Measurements from ENCODE around the gene NFE2L1.

The NFE2L1 gene

DNA sequence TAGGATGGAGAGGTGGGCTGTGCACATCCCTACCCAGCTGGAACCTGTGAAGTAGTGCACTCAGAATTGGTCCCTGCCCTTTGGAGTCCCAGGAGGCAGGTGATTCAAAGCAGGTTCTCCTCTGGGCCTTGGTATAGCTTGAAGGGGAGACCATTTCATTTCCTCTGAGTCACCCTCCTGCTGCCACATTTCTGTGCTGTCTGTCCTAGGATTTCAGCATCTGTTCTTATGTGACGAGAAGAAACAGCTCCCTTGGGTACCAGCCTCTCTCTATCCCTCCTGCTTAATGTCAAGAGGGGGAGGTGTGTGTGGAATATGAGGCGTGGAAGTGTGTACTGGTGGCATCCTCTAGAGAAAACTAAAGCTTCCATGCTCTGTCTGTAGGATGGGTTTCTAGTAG is 5.0 kb upstream of the NFE2L1 start:
- H3K4me3 ChIP-seq (ENCODE audit: low read depth, low read length) = no peak overlapping the region
- no peaks in the 10 kb centered on the region; the same call in none of the 2 replicates for H3K4me1 ChIP-seq
- H3K9me3 ChIP-seq = no peaks in the 10 kb centered on the region
- no peaks in the 10 kb centered on the region for H3K27me3 ChIP-seq
- no peaks in the 10 kb centered on the region for H3K36me3 ChIP-seq
- DNase-seq = no peak
- TF ChIP-seq, protein P1, sequence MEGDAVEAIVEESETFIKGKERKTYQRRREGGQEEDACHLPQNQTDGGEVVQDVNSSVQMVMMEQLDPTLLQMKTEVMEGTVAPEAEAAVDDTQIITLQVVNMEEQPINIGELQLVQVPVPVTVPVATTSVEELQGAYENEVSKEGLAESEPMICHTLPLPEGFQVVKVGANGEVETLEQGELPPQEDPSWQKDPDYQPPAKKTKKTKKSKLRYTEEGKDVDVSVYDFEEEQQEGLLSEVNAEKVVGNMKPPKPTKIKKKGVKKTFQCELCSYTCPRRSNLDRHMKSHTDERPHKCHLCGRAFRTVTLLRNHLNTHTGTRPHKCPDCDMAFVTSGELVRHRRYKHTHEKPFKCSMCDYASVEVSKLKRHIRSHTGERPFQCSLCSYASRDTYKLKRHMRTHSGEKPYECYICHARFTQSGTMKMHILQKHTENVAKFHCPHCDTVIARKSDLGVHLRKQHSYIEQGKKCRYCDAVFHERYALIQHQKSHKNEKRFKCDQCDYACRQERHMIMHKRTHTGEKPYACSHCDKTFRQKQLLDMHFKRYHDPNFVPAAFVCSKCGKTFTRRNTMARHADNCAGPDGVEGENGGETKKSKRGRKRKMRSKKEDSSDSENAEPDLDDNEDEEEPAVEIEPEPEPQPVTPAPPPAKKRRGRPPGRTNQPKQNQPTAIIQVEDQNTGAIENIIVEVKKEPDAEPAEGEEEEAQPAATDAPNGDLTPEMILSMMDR (IDR thresholded peaks at IDR 0.05; ENCODE audit: low read depth, low read length) = no peak

DNA sequence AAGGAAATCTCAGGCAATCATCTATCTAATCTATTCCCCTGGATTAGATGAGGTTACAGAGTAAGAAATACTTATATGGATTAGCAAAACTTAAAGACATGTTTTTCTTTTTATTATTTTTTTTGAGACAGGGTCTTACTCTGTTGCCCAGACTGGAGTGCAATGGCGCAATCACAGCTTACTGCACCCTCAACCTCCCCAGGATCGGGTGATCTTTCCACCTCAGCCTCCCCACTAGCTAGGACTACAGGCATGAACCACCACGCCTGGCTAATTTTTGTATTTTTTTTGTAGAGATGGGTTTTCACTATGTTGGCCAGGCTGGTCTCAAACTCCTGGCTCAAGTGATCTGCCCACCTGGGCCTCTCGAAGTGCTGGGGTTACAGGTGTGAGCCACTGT is 3.3 kb upstream of the NFE2L1 start:
- no peak for DNase-seq
- TF ChIP-seq, protein P1 (IDR thresholded peaks at IDR 0.05; ENCODE audit: low read depth, low read length) = no peak
- H3K4me1 ChIP-seq = no peaks in the 10 kb centered on the region; the same call in none of the 2 replicates
- H3K9me3 ChIP-seq = no peaks in the 10 kb centered on the region
- H3K27me3 ChIP-seq = no peaks in the 10 kb centered on the region
- no peaks in the 10 kb centered on the region for H3K36me3 ChIP-seq
- no peak overlapping the region for H3K4me3 ChIP-seq (ENCODE audit: low read depth, low read length)

DNA sequence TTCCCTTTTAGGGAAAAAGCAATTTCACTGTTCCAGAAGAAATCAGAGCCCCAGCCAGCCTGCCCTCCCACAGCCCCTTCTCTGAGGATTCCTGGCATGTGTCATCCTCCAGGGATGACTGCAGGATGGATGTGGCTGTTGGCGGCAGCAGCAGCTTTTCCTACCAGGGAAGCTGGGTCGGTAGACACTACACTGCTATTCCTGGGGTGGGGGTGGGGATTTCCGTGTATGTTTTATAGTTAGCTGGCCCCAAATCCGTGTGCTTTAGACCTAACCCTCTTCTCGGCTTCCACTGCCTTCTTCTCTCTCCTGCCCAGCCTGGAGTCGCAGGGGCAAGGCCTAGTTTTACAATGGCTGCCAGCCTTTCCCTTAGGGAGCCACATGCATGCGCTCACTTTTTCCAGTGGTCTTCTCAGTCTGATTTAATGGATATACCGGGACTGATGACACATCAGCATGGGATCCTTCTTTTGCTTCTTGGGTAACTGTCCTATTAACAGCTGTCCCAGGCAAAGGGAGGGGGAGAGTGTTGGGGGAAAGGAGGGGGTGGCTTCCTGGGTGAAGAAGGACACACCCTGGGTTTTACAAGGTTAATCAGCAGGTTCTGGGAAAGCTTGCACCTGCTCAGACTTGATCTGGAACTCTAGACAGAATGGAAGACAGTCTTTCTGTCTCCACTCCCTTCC is 2.7 kb upstream of the NFE2L1 start:
- TF ChIP-seq, protein P1 (IDR thresholded peaks at IDR 0.05; ENCODE audit: low read depth, low read length) = no peak
- DNase-seq = no peak
- Histone ChIP-seq H3K4me3 (ENCODE audit: low read depth, low read length) (no peak overlapping the region), H3K9me3 (no peaks in the 10 kb centered on the region), H3K36me3 (no peaks in the 10 kb centered on the region), H3K4me1 (no peaks in the 10 kb centered on the region; the same call in none of the 2 replicates), H3K27me3 (no peaks in the 10 kb centered on the region)

DNA sequence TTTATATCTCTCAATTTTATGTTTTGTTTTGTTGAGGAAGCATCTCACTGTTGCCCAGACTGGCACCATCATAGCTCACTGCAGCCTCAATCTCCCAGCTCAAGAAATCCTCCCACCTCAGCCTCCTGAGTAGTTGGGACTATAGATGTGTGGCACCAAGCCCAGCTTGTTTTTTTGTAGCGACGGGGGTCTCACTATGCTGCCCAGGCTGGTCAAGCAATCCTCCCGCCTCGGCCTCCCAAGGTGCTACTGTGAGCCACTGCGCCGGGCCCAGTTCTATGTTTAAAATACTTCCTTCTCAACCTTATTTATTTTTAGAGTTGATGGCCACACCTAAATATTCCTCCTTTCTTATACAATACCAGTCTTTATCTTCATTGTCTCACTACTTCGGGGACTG is 1.9 kb upstream of the NFE2L1 start:
- H3K27me3 ChIP-seq = no peaks in the 10 kb centered on the region
- no peaks in the 10 kb centered on the region for H3K9me3 ChIP-seq
- TF ChIP-seq, protein P1 (IDR thresholded peaks at IDR 0.05; ENCODE audit: low read depth, low read length) = no peak
- peaks cover 6% of the 10 kb centered on the region for H3K4me1 ChIP-seq
- peak overlapping the region; percentile 84 for H3K4me3 ChIP-seq (ENCODE audit: low read depth, low read length)
- no peak for DNase-seq
- peaks cover 7% of the 10 kb centered on the region for H3K36me3 ChIP-seq

DNA sequence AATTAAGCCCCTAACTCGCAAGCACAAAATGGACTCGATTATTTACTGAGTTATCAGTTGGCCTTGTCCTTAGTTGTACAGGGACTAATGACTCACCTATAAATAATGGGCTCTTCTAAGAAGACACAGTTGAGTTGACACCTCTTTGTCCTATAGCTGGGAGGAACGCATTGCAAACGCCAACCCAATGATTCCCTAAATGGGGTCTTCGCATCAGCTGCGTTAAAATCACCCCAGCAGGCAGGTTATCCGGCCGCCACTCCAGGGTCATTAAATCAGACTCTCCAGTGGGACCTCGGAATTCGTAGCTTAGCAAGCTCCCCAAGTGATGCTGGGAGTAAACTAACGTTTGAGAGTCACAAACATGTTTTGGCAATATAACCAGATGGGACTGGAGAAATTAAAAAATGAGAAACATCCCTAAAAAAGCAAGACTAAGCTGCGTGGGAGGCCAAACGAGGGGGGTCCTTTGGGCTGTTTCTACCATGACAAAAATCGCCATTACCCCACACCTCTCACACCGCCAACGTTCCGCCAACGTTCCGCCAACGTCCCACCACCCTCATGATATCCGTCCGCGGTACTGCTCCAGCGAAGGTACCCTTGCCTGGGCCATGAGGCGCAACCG is 932 bp upstream of the NFE2L1 start:
- Histone ChIP-seq H3K27me3 (no peaks in the 10 kb centered on the region), H3K9me3 (no peaks in the 10 kb centered on the region), H3K4me3 (ENCODE audit: low read depth, low read length) (peak overlapping the region; percentile 84), H3K4me1 (peaks cover 9% of the 10 kb centered on the region), H3K36me3 (peaks cover 16% of the 10 kb centered on the region)
- no peak for DNase-seq
- TF ChIP-seq, protein P1 (IDR thresholded peaks at IDR 0.05; ENCODE audit: low read depth, low read length) = no peak
